Spleen (tissue), 11 donors: ENCODE data around the gene CFLAR. TPM values are rescaled to one million over a fixed set of nuclear protein-coding genes. Genes with fewer than 3 reads are reported as not detected.
A peak's percentile ranks its signal among the peaks of the same experiment; 100 is the strongest.
"Not testable (repeated sequence)": the region's sequence is repeated elsewhere in the genome, so short reads cannot be mapped to it uniquely, and the experiment has no call there.

Experiments used
- DNase-seq: peaks from one replicate; pipeline ENCODE4 v3.0.0-alpha.2; 2020
- H3K27ac ChIP-seq, 8 donors: fragments of 200-600 bp; sonication (generic) in 7 of 8; 1 replicate in 4 of 8; 2 replicates in 4 of 8; pipeline versions ENCODE4 v1.5.0 to v1.8.0; 2016 to 2021; ENCODE audit warnings: inconsistent platforms in 4 of 8, mild to moderate bottlenecking in 4 of 8, moderate library complexity in 1 of 8
- H3K27me3 ChIP-seq, 7 donors: fragments of 200-600 bp; sonication (generic) in 6 of 7; replicated peaks in 1 of 7; 1 replicate in 4 of 7; 2 replicates in 3 of 7; pipeline versions ENCODE4 v1.5.0 to v1.8.0; 2016 to 2021; ENCODE audit warnings: inconsistent platforms in 3 of 7, mild to moderate bottlenecking in 1 of 7
- H3K36me3 ChIP-seq, 6 donors: fragments of 200-600 bp; sonication (generic) in 5 of 6; 1 replicate in 4 of 6; 2 replicates in 2 of 6; pipeline versions ENCODE4 v1.5.0 to v1.8.0; 2016 to 2021; ENCODE audit warnings: inconsistent platforms in 2 of 6
- H3K4me1 ChIP-seq, 6 donors: fragments of 200-600 bp; sonication (generic) in 5 of 6; 1 replicate in 3 of 6; 2 replicates in 3 of 6; pipeline versions ENCODE4 v1.5.0 to v1.8.0; 2016 to 2021; ENCODE audit warnings: inconsistent platforms in 3 of 6
- H3K4me3 ChIP-seq, 8 donors: fragments of 200-600 bp; sonication (generic) in 7 of 8; 1 replicate in 4 of 8; 2 replicates in 4 of 8; pipeline versions ENCODE4 v1.5.0 to v1.8.0; 2016 to 2021; ENCODE audit warnings: inconsistent platforms in 4 of 8, mild to moderate bottlenecking in 4 of 8, moderate library complexity in 2 of 8
- H3K9me3 ChIP-seq, 8 donors: fragments of 200-600 bp; sonication (generic) in 7 of 8; 1 replicate in 4 of 8; 2 replicates in 4 of 8; pipeline versions ENCODE4 v1.5.0 to v1.8.0; 2016 to 2021; ENCODE audit warnings: inconsistent platforms in 4 of 8
- CTCF ChIP-seq, 11 experiments: fragments of 200-600 bp in 7 of 11; fragments of 450-650 bp in 4 of 11; sonication (generic) in 4 of 11; IDR thresholded peaks in 8 of 11; conservative IDR thresholded peaks in 3 of 11; 1 replicate in 7 of 11; 2 replicates in 4 of 11; pipeline versions ENCODE4 v1.4.0 to v1.8.0; 2016 to 2021; ENCODE audit warnings: antibody characterized with exemption in 11 of 11, inconsistent platforms in 4 of 11, mild to moderate bottlenecking in 1 of 11
- POLR2A ChIP-seq, 3 donors: fragments of 450-650 bp; IDR thresholded peaks; one replicate each; pipeline ENCODE4 v1.5.1; 2017; ENCODE audit warnings: antibody characterized with exemption in 3 of 3, mild to moderate bottlenecking in 1 of 3
- POLR2AphosphoS5 ChIP-seq, 3 donors: sonication (generic); formaldehyde crosslinking; IDR thresholded peaks; one replicate each; pipeline ENCODE4 v1.5.1; 2017; ENCODE audit warnings: antibody characterized with exemption in 3 of 3
- WGBS, 5 donors: extraction: QIAGEN DNeasy Blood & Tissue Kit in 3 of 5; methylation state at CpG; one replicate each; pipeline versions ENCODE4 v1.1.5 to v1.1.7; 2013 to 2018; 5-methylcytosine and 5-hydroxymethylcytosine counted together
- intact Hi-C: fragments of 100-400 bp; cut with DNase I; formaldehyde crosslinking; loops from one replicate; pipeline ENCODE4 v1.15.0; 2023; ENCODE audit warnings: low total_unique reads
- polyA plus RNA-seq, 3 donors: library from polyadenylated mRNA; stranded (reverse); fragments of 200-250 nt; gene quantifications; one replicate each; pipeline ENCODE4 v1.2.1, GENCODE V29; 2013
- total RNA-seq, 7 donors: library from RNA; depleted of rRNA in 3 of 7; stranded (reverse); fragments of >200 nt in 3 of 7; fragmentation: NEBNext Ultra II Directional in 4 of 7; extraction: Animal tissue kit (Norgen Biotek cat#: 25700) in 4 of 7; gene quantifications; one replicate each; pipeline versions ENCODE4 v1.1.0 to v1.2.1, GENCODE V29; 2016 to 2021
- donor health status: healthy with polysubstance abuse.
- donor health status: DM: no; HTN: no; CAD: no; lungs with moderate emphysema.
- donor health status: DM: no; HTN: no; CAD: no.
- donor health status: Bipolar disorder and iron deficiency.
- donor health status: healthy.
- donor health status: DM: no; HTN: no; CAD: no.
- donor health status: DM: yes; HTN: yes; CAD: no.

The CFLAR gene
- total and polyA plus RNA-seq, 10 donors, result 64.0 to 511 (median 360) TPM

- Histone ChIP-seq H3K27ac (peak overlapping the region in 7 of 8 donors; percentile 34 to 89 (median 84)), H3K9me3 (no peaks in the 10 kb centered on the region), H3K4me1 (peaks cover 26 to 83% (median 46%) of the 10 kb centered on the region in 6 donors), H3K4me3 (no peak overlapping the region), H3K36me3 (peaks cover 0 to 99% (median 69%) of the 10 kb centered on the region in 6 donors), H3K27me3 (no peaks in the 10 kb centered on the region)
- DNase-seq, result no peak
- intact Hi-C loops, result no loop called here
- 91 to 100% (median 98%) methylated on average over 2 of the region's 2 CpGs for WGBS, 5 donors
- TF ChIP-seq POLR2A (IDR thresholded peaks at IDR 0.05), result no peak
- TF ChIP-seq CTCF (IDR thresholded peaks at IDR 0.05 in 8 of 11, conservative IDR thresholded peaks at IDR 0.05 in 3 of 11), result no peak
- TF ChIP-seq POLR2AphosphoS5 (IDR thresholded peaks at IDR 0.05), result peak in 1 of 3 donors; percentile 37
Measured at GRCh38 chr2:201149064-201149820, 33.3 kb downstream of the CFLAR start.

GRCh38 chr2:201149821-201150165 is 33.8 kb downstream of the CFLAR start:
- Histone ChIP-seq H3K27ac (peak overlapping the region in 7 of 8 donors; percentile 34 to 89 (median 84)), H3K4me1 (peaks cover 26 to 83% (median 52%) of the 10 kb centered on the region in 6 donors), H3K36me3 (peaks cover 0 to 99% (median 69%) of the 10 kb centered on the region in 6 donors)
- H3K27me3 ChIP-seq, intact Hi-C loops, H3K9me3 ChIP-seq, H3K4me3 ChIP-seq: not testable (repeated sequence)
- TF ChIP-seq POLR2AphosphoS5 (IDR thresholded peaks at IDR 0.05), result peak in 1 of 3 donors; percentile 12
- WGBS, 5 donors, result 95 to 98% (median 96%) methylated on average over 8 of the region's 8 CpGs
- DNase-seq, result peak; percentile 36

GRCh38 chr2:201150454-201151020 is 34.6 kb downstream of the CFLAR start:
- H3K27me3 ChIP-seq, result no peaks in the 10 kb centered on the region
- H3K36me3 ChIP-seq, result peaks cover 0 to 99% (median 69%) of the 10 kb centered on the region in 6 donors
- WGBS, 5 donors, result 80 to 91% (median 88%) methylated on average over 3 of the region's 3 CpGs
- H3K9me3 ChIP-seq, result no peaks in the 10 kb centered on the region
- peaks cover 28 to 86% (median 59%) of the 10 kb centered on the region in 6 donors for H3K4me1 ChIP-seq
- no peak for DNase-seq
- H3K27ac ChIP-seq, result peak overlapping the region; percentile 69 to 89 (median 85)
- TF ChIP-seq POLR2AphosphoS5 (IDR thresholded peaks at IDR 0.05) (no peak), POLR2A (IDR thresholded peaks at IDR 0.05) (no peak), CTCF (IDR thresholded peaks at IDR 0.05 in 8 of 11, conservative IDR thresholded peaks at IDR 0.05 in 3 of 11) (no peak)
- peak overlapping the region in 1 of 8 donors; percentile 22 for H3K4me3 ChIP-seq
- intact Hi-C loops, result no loop called here

GRCh38 chr2:201151127-201151981 is 35.4 kb downstream of the CFLAR start:
- TF ChIP-seq CTCF (IDR thresholded peaks at IDR 0.05 in 8 of 11, conservative IDR thresholded peaks at IDR 0.05 in 3 of 11), result no peak
- TF ChIP-seq POLR2A (IDR thresholded peaks at IDR 0.05), result no peak
- TF ChIP-seq POLR2AphosphoS5 (IDR thresholded peaks at IDR 0.05), result no peak
- Histone ChIP-seq H3K36me3 (peaks cover 0 to 99% (median 68%) of the 10 kb centered on the region in 6 donors), H3K9me3 (no peaks in the 10 kb centered on the region), H3K4me3 (peak overlapping the region in 1 of 8 donors; percentile 22), H3K27ac (peak overlapping the region; percentile 69 to 89 (median 85)), H3K4me1 (peaks cover 33 to 94% (median 67%) of the 10 kb centered on the region in 6 donors), H3K27me3 (no peaks in the 10 kb centered on the region)
- 43 to 52% (median 45%) methylated on average over 8 of the region's 8 CpGs for WGBS, 5 donors
- intact Hi-C loops, result no loop called here
- no peak for DNase-seq
